DND-41 (cell line): ENCODE results near the gene ADARB2.

ENCODE experiments used
- CTCF ChIP-seq: IDR thresholded peaks from 2 replicates; pipeline ENCODE4 v1.5.1; 2012; ENCODE audit warnings: borderline replicate concordance, low read length, moderate library complexity, mild to moderate bottlenecking; ENCODE audit not compliant: poor library complexity, severe bottlenecking; ENCODE audit errors: extremely low read depth
- EZH2 ChIP-seq: IDR thresholded peaks from 3 replicates; pipeline ENCODE4 v1.6.1; 2012; ENCODE audit warnings: borderline replicate concordance, low read depth, mild to moderate bottlenecking, moderate library complexity, low read length, inconsistent platforms; ENCODE audit not compliant: severe bottlenecking

- no peak for TF ChIP-seq CTCF
- TF ChIP-seq EZH2: no peak
These were observed 523.2 kb downstream of the ADARB2 start for GRCh38 chr10:1214071-1214675.
